COLO668 (cell line): ENCODE results near the gene MDH2.
A peak's percentile ranks its signal among the peaks of the same experiment; 100 is the strongest.
"Not testable (repeated sequence)": the region's sequence is repeated elsewhere in the genome, so short reads cannot be mapped to it uniquely, and the experiment has no call there.

Experiments used
- DNase-seq: peaks from one replicate; lab custom pipeline; 2025; ENCODE audit not compliant: unreplicated experiment; lab: John Stamatoyannopoulos, UW

The MDH2 gene

DNA sequence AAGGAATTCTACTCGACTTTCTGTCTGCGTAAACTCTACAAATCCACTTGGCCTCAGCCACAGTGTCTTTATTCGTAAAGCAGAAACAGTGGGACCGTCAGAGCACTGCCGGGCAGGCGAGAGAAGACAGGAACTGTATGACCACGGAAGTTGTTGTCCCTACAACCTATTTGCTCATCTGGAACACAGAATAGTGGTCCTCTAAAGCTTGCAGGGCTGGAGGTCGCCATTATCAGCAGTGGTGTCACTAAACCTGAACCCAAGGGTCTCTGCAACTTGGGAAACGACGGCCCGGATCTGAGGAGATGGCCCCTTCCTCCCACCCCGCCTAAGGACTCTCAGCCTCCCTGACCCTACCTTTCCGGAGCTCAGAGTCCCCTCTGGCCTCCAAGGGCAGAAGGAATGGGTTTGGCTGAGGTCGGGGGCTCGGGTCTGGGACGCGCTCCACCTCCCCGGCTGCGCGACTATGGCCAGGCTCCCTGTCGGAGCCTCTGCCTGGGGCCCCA is 548 bp upstream of the MDH2 start:
- DNase-seq: no peak

DNA sequence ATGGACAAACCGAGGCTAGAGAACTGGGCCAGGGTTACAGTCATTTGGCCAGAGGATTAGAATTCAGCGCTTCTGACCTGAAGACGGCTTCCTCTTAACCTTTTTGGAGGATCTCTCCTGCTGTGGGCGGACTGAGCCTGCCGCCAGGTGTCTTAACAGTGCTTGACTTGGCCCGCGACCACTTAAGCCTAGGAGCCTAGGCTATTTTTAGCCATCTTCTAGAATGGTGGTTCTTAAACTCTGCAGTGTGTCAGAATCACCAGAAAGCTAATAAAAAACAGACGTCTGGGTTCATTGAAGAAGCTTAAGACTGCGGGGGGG is 722 bp downstream of the MDH2 start:
- DNase-seq: peak; percentile 32

DNA sequence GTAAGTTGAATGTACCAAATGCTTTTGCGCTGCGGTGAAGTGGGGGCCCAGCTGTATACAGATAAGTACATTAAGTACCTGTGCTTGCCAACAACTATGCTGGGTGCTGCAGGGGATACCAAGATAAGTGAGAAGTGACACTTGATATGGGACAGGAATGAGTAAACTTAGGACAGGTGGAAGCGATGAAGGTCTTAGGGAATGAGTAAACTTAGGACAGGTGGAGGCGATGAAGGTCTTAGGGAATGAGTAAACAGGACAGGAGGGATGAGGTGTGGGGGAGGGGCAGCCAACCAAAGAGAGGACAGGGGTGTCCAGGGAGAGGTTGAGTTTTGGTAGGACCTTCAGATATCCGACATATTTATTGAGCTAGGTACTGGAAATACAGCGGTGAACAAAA is 1.4 kb downstream of the MDH2 start:
- peak; percentile 36 for DNase-seq

DNA sequence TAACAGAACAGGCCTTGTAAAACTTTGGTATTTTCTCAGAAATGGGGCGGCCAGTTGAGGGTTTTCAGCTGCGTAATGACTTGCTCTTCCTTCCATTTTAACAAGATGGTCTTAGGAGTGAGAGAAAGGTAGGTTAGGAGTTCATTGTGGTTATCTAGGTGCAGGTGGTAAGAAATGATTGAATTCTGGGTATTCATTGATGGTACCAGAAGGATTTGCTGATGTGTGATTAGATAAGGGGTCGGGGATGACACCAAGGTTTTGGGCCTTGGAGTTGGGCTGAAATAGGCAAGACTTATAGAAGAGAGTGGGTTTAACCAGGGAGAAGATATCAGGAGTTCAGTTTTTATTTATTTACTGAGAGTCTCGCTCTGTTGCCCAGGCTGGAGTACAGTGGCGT is 2.6 kb downstream of the MDH2 start:
- no peak for DNase-seq

GRCh38 chr7:76051840-76052239 is 3.9 kb downstream of the MDH2 start:
- DNase-seq: no peak

DNA sequence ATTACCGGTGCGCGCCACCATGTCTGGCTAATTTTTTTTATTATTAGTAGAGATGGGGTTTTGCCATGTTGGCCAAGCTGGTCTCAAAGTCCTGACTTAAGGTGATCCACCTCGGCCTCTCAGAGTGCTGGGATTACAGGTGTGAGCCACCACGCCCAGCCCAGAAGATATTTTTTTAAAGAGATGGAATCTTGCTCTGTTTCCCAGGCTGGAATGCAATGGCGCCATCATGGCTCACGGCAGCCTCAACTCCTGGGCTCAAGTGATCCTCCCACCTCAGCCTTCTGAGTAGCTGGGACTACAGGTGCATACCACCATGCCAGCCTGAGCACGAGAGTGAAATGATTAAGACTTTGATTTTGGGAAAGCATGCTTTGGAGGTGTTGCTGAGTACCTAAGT is 4.8 kb downstream of the MDH2 start:
- DNase-seq: not testable (repeated sequence)

DNA sequence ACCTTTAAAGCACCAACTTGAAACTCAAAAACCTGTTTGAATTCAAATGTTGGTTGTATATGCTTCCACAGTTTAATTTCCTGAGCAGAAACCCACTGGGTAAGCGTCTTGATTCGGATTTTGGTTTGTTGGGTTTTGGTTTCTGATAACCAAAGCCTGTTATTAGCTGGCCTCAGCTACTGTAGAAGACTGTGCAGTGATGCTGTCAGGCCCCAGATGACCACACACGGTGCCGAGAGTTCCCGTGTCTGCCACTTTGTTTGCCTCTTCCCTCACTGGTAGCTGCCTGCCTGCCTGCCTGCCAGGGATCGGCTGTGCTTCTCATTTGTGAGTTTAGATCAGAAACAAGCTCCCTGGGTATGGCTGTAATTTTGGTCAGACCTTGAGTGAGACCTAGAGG is 5.6 kb downstream of the MDH2 start:
- DNase-seq: no peak

GRCh38 chr7:76054123-76055120 is 6.5 kb downstream of the MDH2 start:
- DNase-seq: peak; percentile 39

GRCh38 chr7:76056241-76056640 is 8.3 kb downstream of the MDH2 start:
- no peak for DNase-seq

GRCh38 chr7:76057103-76057812 is 9.4 kb downstream of the MDH2 start:
- no peak for DNase-seq

- DNase-seq: no peak
Observed at GRCh38 chr7:76057813-76058145, 9.9 kb downstream of the MDH2 start.

DNA sequence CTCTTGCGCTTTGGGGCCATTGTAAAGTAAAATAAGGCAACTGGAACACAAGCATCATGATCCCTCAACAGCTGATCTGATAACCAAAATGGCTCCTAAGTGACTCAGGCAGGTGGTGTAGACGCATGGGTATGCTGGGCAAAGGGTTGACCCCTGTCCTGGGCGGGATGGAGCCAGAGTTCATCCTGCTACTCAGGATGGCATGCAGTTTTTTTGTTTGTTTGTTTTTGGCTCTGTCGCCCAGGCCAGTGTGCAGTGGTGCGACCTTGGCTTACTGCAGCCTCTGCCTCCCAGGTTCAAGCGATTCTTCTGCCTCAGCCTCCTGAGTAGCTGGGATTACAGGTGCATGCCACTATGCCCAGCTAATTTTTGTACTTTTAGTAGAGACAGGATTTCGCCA is 10.8 kb downstream of the MDH2 start:
- not testable (repeated sequence) for DNase-seq

DNA sequence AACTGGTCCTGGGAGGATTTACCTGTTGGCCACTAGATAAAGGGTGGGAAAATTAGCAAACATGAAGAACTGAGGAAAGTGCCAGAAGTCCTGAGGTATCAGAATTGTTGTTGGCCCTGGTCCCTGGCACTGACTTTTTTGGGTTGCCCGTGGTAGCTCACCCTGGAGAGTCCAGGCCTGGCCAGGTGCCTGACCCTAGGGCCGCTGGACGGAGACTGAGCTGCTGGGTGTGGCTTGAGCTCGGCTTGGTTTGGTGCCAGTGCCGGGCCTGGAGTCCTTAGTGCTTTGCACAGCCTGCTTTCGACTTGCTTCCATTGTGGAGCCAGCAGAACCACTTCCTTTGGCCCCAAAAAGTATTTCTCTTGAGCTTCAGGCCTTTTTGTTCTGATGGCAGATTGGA is 12.9 kb downstream of the MDH2 start:
- DNase-seq: no peak

DNA sequence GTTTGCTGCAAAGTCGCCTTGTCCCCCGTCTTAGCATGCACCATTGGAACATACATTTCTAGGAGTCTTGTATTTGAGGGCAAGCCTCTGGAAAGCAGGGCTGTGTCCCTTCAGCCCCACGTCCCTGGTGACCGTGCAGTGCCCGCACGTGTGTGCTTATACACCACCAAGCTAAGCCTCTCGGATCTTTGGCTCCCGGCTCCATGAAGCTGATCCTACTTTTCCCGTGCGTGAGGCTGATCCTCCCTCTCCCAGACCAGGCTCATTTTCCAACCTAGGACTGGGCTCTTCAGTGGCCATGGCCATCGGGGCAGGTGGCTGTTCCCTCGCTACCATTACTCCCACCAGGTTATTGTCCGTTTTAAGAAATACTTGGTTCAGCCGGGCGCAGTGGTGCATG is 14.3 kb downstream of the MDH2 start:
- DNase-seq: no peak

GRCh38 chr7:76063114-76063513 is 15.2 kb downstream of the MDH2 start:
- no peak for DNase-seq

- peak; percentile 74 for DNase-seq
Observed at GRCh38 chr7:76063525-76063924, 15.6 kb downstream of the MDH2 start.

- no peak for DNase-seq
Observed at GRCh38 chr7:76064208-76064970, 16.5 kb downstream of the MDH2 start.

DNA sequence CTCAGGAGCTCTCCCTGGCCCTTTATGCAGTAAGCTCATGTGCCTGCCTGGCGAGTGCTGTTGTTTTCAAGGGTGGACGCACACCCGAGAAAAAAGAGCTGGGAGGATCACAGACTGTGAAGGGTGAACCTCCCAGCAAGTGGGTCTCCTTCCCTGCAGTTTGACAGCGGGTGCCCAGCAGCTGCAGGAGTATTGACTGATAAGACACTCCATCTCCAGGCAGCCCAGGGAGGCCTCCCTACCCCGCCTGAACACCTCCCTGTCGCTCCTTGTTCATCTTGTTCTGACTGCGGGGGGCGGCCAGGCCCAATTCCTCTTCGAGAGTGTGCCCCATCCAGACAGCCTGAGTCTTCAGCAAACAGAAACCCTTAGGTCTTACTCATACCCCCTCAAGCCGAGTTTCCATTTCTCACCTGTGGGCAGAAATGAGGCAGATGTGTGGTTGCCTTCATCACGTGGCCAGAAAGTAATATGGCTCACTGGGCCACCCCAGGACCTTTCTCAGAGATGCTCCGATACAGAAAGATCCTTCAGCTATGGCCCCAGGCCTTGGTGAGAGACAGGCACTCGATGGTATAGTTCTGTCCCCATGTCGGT is 17.2 kb downstream of the MDH2 start:
- DNase-seq: no peak

DNA sequence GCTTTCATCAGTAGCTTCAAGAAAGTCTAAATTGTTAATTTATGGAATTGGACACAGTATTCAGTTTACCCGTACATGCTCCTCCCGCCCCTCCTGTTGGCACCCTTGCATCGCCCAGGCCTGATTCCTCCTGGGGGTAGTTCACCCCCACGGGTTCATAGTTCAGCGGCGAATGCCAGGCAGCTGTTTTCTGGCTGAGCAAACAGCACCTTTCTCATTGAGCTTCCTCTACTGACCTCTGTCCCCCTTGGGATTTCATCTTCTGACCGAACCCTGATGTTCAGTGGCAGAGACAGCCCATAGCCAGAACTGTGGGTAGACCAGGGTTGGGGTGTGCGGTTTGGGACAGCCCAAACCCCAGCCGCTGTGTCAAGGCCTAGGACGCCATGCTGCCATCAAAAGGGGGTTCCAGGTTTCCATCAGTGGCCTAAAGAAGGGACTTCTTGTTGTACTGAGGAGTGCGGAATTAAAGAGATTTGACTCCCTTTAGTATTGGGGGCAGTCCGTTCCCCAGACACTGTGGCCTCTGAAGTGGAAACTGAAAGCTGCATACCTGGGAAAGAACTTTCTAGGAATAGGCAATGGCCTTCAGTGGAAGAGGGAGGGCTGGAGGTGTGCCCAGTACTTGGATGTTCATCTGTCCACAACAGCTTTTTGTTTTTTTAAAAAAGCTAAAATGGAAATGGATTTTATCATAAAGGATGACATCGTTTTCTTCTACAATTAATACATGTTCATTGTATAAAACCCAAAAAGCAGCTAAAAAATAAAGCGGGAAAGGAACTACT is 19.0 kb downstream of the MDH2 start:
- no peak for DNase-seq

GRCh38 chr7:76069238-76069638 is 21.3 kb downstream of the MDH2 start:
- no peak for DNase-seq
